ENCODE measurements around the gene S100A12. TPM values are rescaled to one million over a fixed set of nuclear protein-coding genes. Genes with fewer than 3 reads are reported as not detected.

The S100A12 gene
- total RNA-seq, 4 donors from 2014 or later, result 2.0 TPM; not detected in 3

- intact Hi-C loops (cut with DNase I; ENCODE audit: low total_unique reads), result no loop called here
- DNase-seq (ENCODE audit: low spot score in 2 of 2), result no peak
- 90 to 91% methylated on average over 11 of the region's 11 CpGs for WGBS, 2 donors
- no peak for TF ChIP-seq POLR2A (IDR thresholded peaks at IDR 0.05)
- no peak for TF ChIP-seq CTCF (IDR thresholded peaks at IDR 0.05)
- no peak overlapping the region for H3K4me3 ChIP-seq (ENCODE audit: low read depth, poor library complexity, severe bottlenecking)
Observed at GRCh38 chr1:153360592-153361479, 14.6 kb downstream of the S100A12 start.

GRCh38 chr1:153360190-153360589, 15.2 kb downstream of the S100A12 start:
- no peak overlapping the region for H3K4me3 ChIP-seq (ENCODE audit: low read depth, poor library complexity, severe bottlenecking)
- 75 to 90% methylated on average over 2 of the region's 2 CpGs for WGBS, 2 donors
- no peak for TF ChIP-seq CTCF (IDR thresholded peaks at IDR 0.05)
- intact Hi-C loops (cut with DNase I; ENCODE audit: low total_unique reads), result no loop called here
- no peak for DNase-seq (ENCODE audit: low spot score in 2 of 2)

GRCh38 chr1:153359241-153359640, 16.2 kb downstream of the S100A12 start:
- 93 to 94% methylated on average over 4 to 6 of the region's 6 CpGs for WGBS, 2 donors
- intact Hi-C loops (cut with DNase I; ENCODE audit: low total_unique reads), result no loop called here
- no peak overlapping the region for H3K4me3 ChIP-seq (ENCODE audit: low read depth, poor library complexity, severe bottlenecking)
- no peak for DNase-seq (ENCODE audit: low spot score in 2 of 2)
- TF ChIP-seq CTCF (IDR thresholded peaks at IDR 0.05) (no peak), POLR2A (IDR thresholded peaks at IDR 0.05) (no peak)

- TF ChIP-seq CTCF (IDR thresholded peaks at IDR 0.05) (no peak), POLR2A (IDR thresholded peaks at IDR 0.05) (no peak)
- 90 to 92% methylated on average over 3 of the region's 3 CpGs for WGBS, 2 donors
- H3K4me3 ChIP-seq (ENCODE audit: low read depth, poor library complexity, severe bottlenecking), result no peak overlapping the region
- intact Hi-C loops (cut with DNase I; ENCODE audit: low total_unique reads), result no loop called here
- DNase-seq (ENCODE audit: low spot score in 2 of 2), result no peak
Observed at GRCh38 chr1:153358691-153358975, 16.8 kb downstream of the S100A12 start.

GRCh38 chr1:153357853-153358690, 17.3 kb downstream of the S100A12 start, which contains the start of gene S100A9:
TSS of gene S100A9 (plus strand) at chr1:153357854. CDS start at chr1:153358284, 430 bp downstream.
- no peak for DNase-seq (ENCODE audit: low spot score in 2 of 2)
- no peak within 1 kb of the TSS for H3K4me3 ChIP-seq (ENCODE audit: low read depth, poor library complexity, severe bottlenecking)
- TF ChIP-seq POLR2A (IDR thresholded peaks at IDR 0.05) (no peak), CTCF (IDR thresholded peaks at IDR 0.05) (no peak)
- intact Hi-C loops (cut with DNase I; ENCODE audit: low total_unique reads), result no loop called here
- 74 to 76% methylated on average over 11 of the region's 11 CpGs for WGBS, 2 donors
